ENCODE data around the gene SOSTDC1.
"Not testable (repeated sequence)": the region's sequence is repeated elsewhere in the genome, so short reads cannot be mapped to it uniquely, and the experiment has no call there.

Gene SOSTDC1

DNA sequence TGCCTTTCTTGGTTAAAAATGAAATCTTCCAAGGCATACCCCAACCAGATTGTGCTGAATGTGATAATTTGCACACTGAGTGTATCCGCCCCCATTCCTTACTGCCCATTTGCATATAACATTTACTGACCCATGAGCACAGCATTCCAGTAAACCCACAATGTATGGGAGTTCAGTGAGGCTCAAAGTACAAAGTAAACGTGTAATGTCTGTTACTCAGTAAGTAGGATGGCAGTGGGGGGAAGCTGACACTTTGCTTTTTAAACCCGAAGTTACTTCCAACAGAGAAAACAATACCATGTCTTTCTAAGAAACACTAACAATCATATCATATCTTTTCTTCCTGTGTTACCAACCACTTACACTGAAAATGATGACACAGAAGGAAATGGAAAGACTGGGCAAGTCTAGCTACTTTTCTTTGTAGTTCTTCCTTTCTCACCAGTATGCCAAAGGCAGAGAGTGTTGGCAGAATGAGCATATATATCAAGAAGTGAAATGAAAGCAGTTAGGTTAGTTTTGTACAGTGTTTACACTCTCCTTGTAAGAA lies 27.1 kb upstream of the SOSTDC1 start:
- no peaks in the 10 kb centered on the region for H3K9me3 ChIP-seq (ENCODE audit: low read length)
- no peaks in the 10 kb centered on the region for H3K36me3 ChIP-seq (ENCODE audit: insufficient read depth, low read length)
- no peak overlapping the region for H3K4me3 ChIP-seq (ENCODE audit: low read length)
- H2AFZ ChIP-seq (ENCODE audit: low read depth, low read length), result no peak overlapping the region
- no peaks in the 10 kb centered on the region for H3K27me3 ChIP-seq (ENCODE audit: insufficient read depth, low read length)
- peaks cover 69% of the 10 kb centered on the region for H3K4me1 ChIP-seq (ENCODE audit: insufficient read depth, low read length)

GRCh38 chr7:16491148-16491547 lies 25.6 kb upstream of the SOSTDC1 start:
- Histone ChIP-seq H3K36me3 (ENCODE audit: insufficient read depth, low read length) (no peaks in the 10 kb centered on the region), H3K4me3 (ENCODE audit: low read length) (no peak overlapping the region), H3K27me3 (ENCODE audit: insufficient read depth, low read length) (no peaks in the 10 kb centered on the region), H3K9me3 (ENCODE audit: low read length) (no peaks in the 10 kb centered on the region), H2AFZ (ENCODE audit: low read depth, low read length) (no peak overlapping the region), H3K4me1 (ENCODE audit: insufficient read depth, low read length) (peaks cover 69% of the 10 kb centered on the region)

DNA sequence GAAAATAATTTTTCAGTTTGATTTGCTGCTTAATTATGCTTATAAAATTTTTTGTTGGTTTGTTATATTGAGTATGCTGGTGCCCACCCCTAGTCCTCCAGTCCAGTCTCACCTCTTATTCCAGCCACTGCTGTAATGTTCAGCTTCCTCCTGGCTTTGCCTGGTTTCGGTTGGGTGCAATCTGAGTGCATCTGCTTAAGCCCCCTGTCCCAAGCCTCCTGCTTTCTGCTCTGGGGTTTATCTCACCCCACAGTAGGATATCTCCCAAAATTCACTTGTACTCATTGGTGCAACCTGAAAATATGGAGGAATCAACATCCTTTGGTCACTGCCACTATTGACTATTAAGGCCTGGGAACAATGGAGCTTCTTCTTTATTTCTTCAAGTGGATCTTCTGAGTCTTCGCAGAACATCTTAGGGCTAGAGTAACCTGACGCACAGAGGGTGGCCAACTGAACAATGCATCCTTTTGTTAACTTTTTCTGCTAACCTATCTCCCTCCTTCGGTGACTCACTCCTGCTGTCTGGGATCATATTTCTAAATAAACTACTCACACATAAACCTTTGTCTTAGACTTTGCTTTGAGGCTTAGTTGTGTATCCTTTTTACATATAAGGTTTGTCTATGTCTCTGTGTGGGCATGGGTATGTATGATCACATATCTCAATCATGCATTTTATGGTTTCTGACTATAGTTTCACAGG lies 19.1 kb upstream of the SOSTDC1 start:
- Histone ChIP-seq H3K9me3 (ENCODE audit: low read length) (no peaks in the 10 kb centered on the region), H2AFZ (ENCODE audit: low read depth, low read length) (no peak overlapping the region), H3K4me1 (ENCODE audit: insufficient read depth, low read length) (peaks cover 18% of the 10 kb centered on the region), H3K4me3 (ENCODE audit: low read length) (no peak overlapping the region), H3K36me3 (ENCODE audit: insufficient read depth, low read length) (no peaks in the 10 kb centered on the region), H3K27me3 (ENCODE audit: insufficient read depth, low read length) (no peaks in the 10 kb centered on the region)

GRCh38 chr7:16479591-16479990 lies 14.1 kb upstream of the SOSTDC1 start:
- Histone ChIP-seq H3K36me3 (ENCODE audit: insufficient read depth, low read length) (no peaks in the 10 kb centered on the region), H3K4me1 (ENCODE audit: insufficient read depth, low read length) (peaks cover 2% of the 10 kb centered on the region), H3K4me3 (ENCODE audit: low read length) (no peak overlapping the region), H3K27me3 (ENCODE audit: insufficient read depth, low read length) (no peaks in the 10 kb centered on the region), H3K9me3 (ENCODE audit: low read length) (peaks cover 3% of the 10 kb centered on the region), H2AFZ (ENCODE audit: low read depth, low read length) (no peak overlapping the region)

- peaks cover 3% of the 10 kb centered on the region for H3K9me3 ChIP-seq (ENCODE audit: low read length)
- H3K27me3 ChIP-seq (ENCODE audit: insufficient read depth, low read length), result no peaks in the 10 kb centered on the region
- no peak overlapping the region for H3K4me3 ChIP-seq (ENCODE audit: low read length)
- H3K36me3 ChIP-seq (ENCODE audit: insufficient read depth, low read length), result no peaks in the 10 kb centered on the region
- H2AFZ ChIP-seq (ENCODE audit: low read depth, low read length), result no peak overlapping the region
- H3K4me1 ChIP-seq (ENCODE audit: insufficient read depth, low read length), result no peaks in the 10 kb centered on the region
These were observed 13.6 kb upstream of the SOSTDC1 start for GRCh38 chr7:16479161-16479560.

DNA sequence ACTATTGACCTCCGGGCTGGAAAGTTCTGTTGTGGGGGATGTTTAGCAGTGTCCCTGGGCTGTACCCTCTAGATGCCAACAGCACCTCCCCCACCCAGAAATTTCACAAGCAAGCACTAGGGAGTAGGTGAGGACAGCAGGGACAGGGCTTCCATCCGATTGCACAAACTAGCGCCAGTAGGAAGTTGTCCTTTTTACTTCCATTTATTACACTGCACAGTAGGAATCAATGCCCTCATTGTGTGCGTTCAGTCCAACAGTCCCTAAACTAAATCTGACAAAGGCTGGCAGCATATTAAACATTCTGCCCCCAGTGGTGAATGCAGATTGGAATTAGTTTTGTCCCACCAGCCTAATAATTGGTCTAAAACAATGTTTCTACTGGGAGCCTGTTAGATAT lies 6.4 kb upstream of the SOSTDC1 start:
- Histone ChIP-seq H2AFZ (ENCODE audit: low read depth, low read length) (no peak overlapping the region), H3K9me3 (ENCODE audit: low read length) (no peaks in the 10 kb centered on the region), H3K4me3 (ENCODE audit: low read length) (no peak overlapping the region), H3K27me3 (ENCODE audit: insufficient read depth, low read length) (no peaks in the 10 kb centered on the region), H3K4me1 (ENCODE audit: insufficient read depth, low read length) (no peaks in the 10 kb centered on the region), H3K36me3 (ENCODE audit: insufficient read depth, low read length) (no peaks in the 10 kb centered on the region)

- Histone ChIP-seq H3K4me3 (ENCODE audit: low read length) (peak overlapping the region; percentile 49), H3K9me3 (ENCODE audit: low read length) (no peaks in the 10 kb centered on the region)
These were observed 1.4 kb downstream of the SOSTDC1 start for GRCh38 chr7:16463949-16464715.

GRCh38 chr7:16463520-16463919 lies 2.0 kb downstream of the SOSTDC1 start:
- Histone ChIP-seq H3K27me3 (ENCODE audit: insufficient read depth, low read length) (no peaks in the 10 kb centered on the region), H3K9me3 (ENCODE audit: low read length) (no peaks in the 10 kb centered on the region), H3K4me1 (ENCODE audit: insufficient read depth, low read length) (peaks cover 32% of the 10 kb centered on the region), H3K4me3 (ENCODE audit: low read length) (peak overlapping the region; percentile 49), H2AFZ (ENCODE audit: low read depth, low read length) (peak overlapping the region; percentile 62), H3K36me3 (ENCODE audit: insufficient read depth, low read length) (peaks cover 17% of the 10 kb centered on the region)

More at GRCh38 chr7:16463949-16464715, 1.4 kb downstream of the SOSTDC1 start:
- Histone ChIP-seq H3K4me1 (ENCODE audit: insufficient read depth, low read length) (peaks cover 32% of the 10 kb centered on the region), H3K27me3 (ENCODE audit: insufficient read depth, low read length) (no peaks in the 10 kb centered on the region), H3K36me3 (ENCODE audit: insufficient read depth, low read length) (peaks cover 17% of the 10 kb centered on the region), H2AFZ (ENCODE audit: low read depth, low read length) (peak overlapping the region; percentile 62)

DNA sequence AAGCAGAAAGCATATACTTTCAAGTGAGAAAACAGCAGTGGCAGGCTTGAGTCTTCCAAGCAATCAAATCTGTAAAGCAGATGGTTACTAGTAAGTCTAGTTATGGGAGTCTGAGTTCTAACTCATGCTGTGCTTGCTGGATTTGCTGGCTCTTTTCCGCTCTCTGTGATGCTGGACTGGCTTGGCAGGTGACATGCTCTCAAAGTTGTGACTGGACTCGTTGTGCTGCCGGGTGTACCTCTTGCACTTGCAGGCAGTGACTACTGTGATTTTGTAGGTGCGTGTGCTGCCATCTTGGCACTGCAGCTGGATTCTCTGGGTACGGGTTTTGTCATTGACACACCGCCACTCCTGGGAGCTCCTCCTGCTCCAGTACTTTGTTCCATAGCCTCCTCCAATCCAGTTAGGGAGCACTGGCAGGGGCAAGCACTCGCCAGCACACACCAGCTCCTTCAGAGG lies 3.1 kb downstream of the SOSTDC1 start:
- Histone ChIP-seq H3K9me3 (ENCODE audit: low read length) (no peaks in the 10 kb centered on the region), H3K27me3 (ENCODE audit: insufficient read depth, low read length) (no peaks in the 10 kb centered on the region), H2AFZ (ENCODE audit: low read depth, low read length) (no peak overlapping the region), H3K4me3 (ENCODE audit: low read length) (peak overlapping the region; percentile 49), H3K36me3 (ENCODE audit: insufficient read depth, low read length) (peaks cover 17% of the 10 kb centered on the region), H3K4me1 (ENCODE audit: insufficient read depth, low read length) (peaks cover 32% of the 10 kb centered on the region)

DNA sequence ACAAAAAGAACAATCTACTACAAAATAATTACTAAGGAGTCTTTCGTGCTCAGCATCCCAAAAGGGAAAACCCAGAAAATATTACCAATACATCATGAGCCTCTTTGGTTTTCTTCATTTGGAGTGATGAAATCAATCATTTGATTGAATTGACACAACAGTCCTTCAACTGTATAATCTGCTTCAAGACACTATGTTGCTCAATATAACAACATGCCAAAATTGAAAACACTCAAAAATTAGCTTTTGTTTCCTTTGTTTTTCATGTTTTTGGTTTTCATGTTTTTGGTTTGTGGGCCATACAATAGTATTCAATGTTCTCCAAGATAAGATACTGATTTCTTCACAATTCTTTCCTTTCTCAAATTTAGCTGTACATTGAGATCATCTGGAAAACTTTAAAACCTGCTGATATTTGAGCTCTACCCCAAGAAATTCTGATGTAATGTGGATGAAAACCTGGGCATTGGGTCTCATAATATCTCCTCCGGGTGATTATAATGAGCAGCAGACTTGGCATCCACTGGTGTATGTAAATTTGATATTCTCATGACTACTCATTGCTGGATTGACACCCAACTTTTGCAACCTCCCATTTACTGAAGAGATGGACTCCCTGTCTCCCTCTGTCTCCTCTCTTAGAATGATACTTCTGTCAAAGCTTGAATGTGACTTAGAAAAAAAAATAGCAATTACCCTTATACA lies 4.6 kb downstream of the SOSTDC1 start:
- Histone ChIP-seq H3K27me3 (ENCODE audit: insufficient read depth, low read length) (no peaks in the 10 kb centered on the region), H3K9me3 (ENCODE audit: low read length) (no peaks in the 10 kb centered on the region), H3K36me3 (ENCODE audit: insufficient read depth, low read length) (peaks cover 17% of the 10 kb centered on the region), H3K4me3 (ENCODE audit: low read length) (no peak overlapping the region), H2AFZ (ENCODE audit: low read depth, low read length) (no peak overlapping the region), H3K4me1 (ENCODE audit: insufficient read depth, low read length) (peaks cover 24% of the 10 kb centered on the region)

GRCh38 chr7:16456303-16456702 lies 9.2 kb downstream of the SOSTDC1 start:
- H2AFZ ChIP-seq (ENCODE audit: low read depth, low read length); H3K4me3 ChIP-seq (ENCODE audit: low read length); H3K36me3 ChIP-seq (ENCODE audit: insufficient read depth, low read length); H3K27me3 ChIP-seq (ENCODE audit: insufficient read depth, low read length); H3K9me3 ChIP-seq (ENCODE audit: low read length); H3K4me1 ChIP-seq (ENCODE audit: insufficient read depth, low read length): not testable (repeated sequence)

GRCh38 chr7:16455591-16455990 lies 9.9 kb downstream of the SOSTDC1 start:
- no peak overlapping the region for H2AFZ ChIP-seq (ENCODE audit: low read depth, low read length)
- H3K4me1 ChIP-seq (ENCODE audit: insufficient read depth, low read length), result no peaks in the 10 kb centered on the region
- H3K9me3 ChIP-seq (ENCODE audit: low read length), result no peaks in the 10 kb centered on the region
- H3K4me3 ChIP-seq (ENCODE audit: low read length), result no peak overlapping the region
- H3K27me3 ChIP-seq (ENCODE audit: insufficient read depth, low read length), result no peaks in the 10 kb centered on the region
- H3K36me3 ChIP-seq (ENCODE audit: insufficient read depth, low read length), result no peaks in the 10 kb centered on the region

GRCh38 chr7:16450366-16450765 lies 15.2 kb downstream of the SOSTDC1 start:
- no peaks in the 10 kb centered on the region for H3K4me1 ChIP-seq (ENCODE audit: insufficient read depth, low read length)
- no peak overlapping the region for H3K4me3 ChIP-seq (ENCODE audit: low read length)
- H2AFZ ChIP-seq (ENCODE audit: low read depth, low read length), result no peak overlapping the region
- H3K36me3 ChIP-seq (ENCODE audit: insufficient read depth, low read length), result no peaks in the 10 kb centered on the region
- H3K9me3 ChIP-seq (ENCODE audit: low read length), result no peaks in the 10 kb centered on the region
- no peaks in the 10 kb centered on the region for H3K27me3 ChIP-seq (ENCODE audit: insufficient read depth, low read length)
